Fibroblast of villous mesenchyme (primary cell): ENCODE results near the gene ZFP1. TPM values are rescaled to one million over a fixed set of nuclear protein-coding genes. Genes with fewer than 3 reads are reported as not detected.

Source experiments
- DNase-seq: peaks from one replicate; pipeline ENCODE4 v3.0.0-alpha.2; 2010; ENCODE audit warnings: low read depth
- H3K4me3 ChIP-seq: 2 replicates; pipeline ENCODE4 v1.5.1; 2011; ENCODE audit warnings: low read depth, mild to moderate bottlenecking, low read length
- total RNA-seq: library from RNA; depleted of rRNA; stranded (reverse); fragments of >200 nt; gene quantifications from 2 replicates; pipeline ENCODE4 v1.2.3, GENCODE V29; 2012
- TF ChIP-seq, protein P1 (sequence below): IDR thresholded peaks from 2 replicates; pipeline ENCODE4 v1.5.1; 2012; ENCODE audit warnings: low read depth, mild to moderate bottlenecking, low read length; ENCODE audit not compliant: insufficient read depth

ZFP1 gene
- total RNA-seq, 1 donor, result 24.2 TPM

DNA sequence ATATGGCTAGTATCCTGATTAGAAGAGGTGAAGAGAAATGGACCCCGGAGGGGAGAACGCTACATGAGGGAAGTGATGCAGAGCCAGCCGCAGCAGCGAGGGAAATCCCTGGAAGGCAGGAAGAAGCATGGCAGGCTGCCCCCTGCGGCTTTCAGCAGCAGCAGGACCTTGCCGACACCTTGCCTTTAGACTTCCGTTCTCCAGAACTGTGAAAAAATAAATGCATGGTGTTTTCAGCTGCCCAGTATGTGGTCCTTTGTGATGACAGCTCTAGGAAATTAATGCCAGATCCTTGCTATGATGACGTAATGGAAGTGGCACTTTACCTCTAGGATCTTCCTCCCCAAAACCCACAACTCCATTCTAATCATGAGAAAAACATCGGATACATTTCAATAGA, 9.7 kb upstream of the ZFP1 start:
- no peak overlapping the region for H3K4me3 ChIP-seq
- DNase-seq, result no peak
- TF ChIP-seq, protein P1, sequence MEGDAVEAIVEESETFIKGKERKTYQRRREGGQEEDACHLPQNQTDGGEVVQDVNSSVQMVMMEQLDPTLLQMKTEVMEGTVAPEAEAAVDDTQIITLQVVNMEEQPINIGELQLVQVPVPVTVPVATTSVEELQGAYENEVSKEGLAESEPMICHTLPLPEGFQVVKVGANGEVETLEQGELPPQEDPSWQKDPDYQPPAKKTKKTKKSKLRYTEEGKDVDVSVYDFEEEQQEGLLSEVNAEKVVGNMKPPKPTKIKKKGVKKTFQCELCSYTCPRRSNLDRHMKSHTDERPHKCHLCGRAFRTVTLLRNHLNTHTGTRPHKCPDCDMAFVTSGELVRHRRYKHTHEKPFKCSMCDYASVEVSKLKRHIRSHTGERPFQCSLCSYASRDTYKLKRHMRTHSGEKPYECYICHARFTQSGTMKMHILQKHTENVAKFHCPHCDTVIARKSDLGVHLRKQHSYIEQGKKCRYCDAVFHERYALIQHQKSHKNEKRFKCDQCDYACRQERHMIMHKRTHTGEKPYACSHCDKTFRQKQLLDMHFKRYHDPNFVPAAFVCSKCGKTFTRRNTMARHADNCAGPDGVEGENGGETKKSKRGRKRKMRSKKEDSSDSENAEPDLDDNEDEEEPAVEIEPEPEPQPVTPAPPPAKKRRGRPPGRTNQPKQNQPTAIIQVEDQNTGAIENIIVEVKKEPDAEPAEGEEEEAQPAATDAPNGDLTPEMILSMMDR, result no peak

DNA sequence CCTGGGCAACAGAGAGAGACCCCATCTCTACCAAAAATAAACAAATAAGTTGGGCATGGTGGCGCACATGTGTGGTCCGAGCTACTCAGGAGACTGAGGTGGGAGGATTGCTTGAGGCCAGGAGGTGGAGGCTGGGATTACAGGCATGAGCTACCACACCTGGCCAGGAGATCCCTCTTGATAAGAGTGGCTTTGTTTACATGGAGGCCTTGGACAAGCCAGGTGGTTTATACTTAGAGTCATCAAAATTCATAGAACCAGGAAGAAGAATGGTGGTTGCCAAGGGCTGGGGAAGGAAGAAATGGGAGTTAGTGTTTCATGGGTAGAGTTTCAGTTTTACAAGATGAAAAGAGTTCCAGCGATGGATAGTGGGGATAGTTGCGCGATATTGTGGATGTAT, 8.8 kb upstream of the ZFP1 start:
- TF ChIP-seq, protein P1, result no peak
- no peak overlapping the region for H3K4me3 ChIP-seq
- no peak for DNase-seq

DNA sequence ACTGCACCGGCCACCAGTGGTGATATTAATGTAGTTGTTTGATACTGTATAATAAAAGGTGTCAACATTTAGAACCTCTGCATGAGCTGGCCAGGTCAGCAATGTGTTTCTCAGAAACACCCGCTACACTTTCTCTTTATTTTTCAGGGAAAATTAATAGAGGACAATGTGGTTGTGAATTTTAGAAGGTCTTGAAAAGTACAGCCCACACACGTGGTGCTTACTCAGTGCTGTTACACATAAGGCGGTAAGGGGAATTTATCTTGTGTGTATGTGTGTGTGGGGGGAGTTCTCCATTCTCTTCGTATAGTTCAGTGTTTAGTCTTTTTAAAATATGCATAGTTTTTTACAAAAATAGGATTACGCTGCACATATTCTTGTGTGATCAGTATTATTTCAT, 4.4 kb upstream of the ZFP1 start:
- TF ChIP-seq, protein P1, result no peak
- H3K4me3 ChIP-seq, result no peak overlapping the region
- DNase-seq, result no peak

DNA sequence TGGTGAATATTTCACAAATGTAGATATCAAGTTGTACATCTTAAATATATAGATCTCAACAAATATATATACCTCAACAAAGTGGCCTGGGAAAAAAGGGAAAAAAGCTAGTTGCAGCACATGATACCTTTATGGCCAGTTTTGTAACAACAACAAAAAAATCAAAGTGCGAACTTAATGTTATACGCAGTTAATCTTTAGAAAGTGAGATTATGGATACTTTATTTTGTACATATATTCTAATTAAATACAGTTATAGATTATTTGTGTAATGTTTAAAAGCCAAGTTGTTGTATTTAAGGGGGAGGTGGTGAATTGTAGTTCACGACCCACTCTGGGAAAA, 385 bp upstream of the ZFP1 start:
- peak overlapping the region; percentile 99 for H3K4me3 ChIP-seq
- DNase-seq, result no peak
- TF ChIP-seq, protein P1, result no peak

DNA sequence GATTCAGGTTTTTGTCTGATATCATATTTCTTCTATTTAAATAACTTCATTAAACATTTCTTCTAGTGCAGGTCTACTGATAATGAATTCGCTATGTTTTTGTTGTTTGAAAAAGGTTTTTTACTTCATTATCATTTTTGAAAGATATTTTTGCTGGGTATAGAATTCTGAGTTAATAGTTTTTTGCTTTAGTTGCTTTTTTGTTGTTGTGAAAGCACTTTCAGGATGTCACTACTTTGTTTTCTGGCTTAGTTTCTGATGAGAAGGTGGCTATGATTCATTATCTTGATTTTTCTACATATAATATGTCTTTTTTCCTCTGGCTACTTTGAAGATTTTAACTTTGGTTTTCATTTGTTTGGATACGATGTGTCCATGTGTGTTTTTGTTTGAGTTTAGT, 3.5 kb downstream of the ZFP1 start:
- TF ChIP-seq, protein P1, result no peak

DNA sequence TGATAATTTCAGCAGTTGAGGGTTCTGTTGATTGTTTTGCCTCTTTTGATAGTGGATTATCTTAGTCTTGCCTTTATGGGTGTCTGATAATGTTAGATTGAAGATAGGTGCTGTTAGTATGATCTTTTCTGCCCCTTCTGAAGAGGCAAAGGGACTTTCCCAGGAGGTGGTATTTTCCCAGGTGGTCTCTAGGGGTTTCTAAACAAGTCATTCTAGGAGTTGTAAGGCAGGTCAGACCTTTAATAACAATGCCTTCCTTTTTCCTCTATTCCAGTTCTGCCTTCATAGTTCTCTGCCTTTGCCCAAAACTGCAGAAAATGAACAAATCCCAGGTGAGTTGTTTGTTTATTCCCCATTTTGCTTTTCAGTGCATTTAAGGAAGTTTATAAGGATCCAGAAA, 4.3 kb downstream of the ZFP1 start:
- no peak for DNase-seq
- no peak overlapping the region for H3K4me3 ChIP-seq
- TF ChIP-seq, protein P1, result no peak

More for the DNA sequence above, 3.5 kb downstream of the ZFP1 start:
- DNase-seq, result no peak
- no peak overlapping the region for H3K4me3 ChIP-seq

DNA sequence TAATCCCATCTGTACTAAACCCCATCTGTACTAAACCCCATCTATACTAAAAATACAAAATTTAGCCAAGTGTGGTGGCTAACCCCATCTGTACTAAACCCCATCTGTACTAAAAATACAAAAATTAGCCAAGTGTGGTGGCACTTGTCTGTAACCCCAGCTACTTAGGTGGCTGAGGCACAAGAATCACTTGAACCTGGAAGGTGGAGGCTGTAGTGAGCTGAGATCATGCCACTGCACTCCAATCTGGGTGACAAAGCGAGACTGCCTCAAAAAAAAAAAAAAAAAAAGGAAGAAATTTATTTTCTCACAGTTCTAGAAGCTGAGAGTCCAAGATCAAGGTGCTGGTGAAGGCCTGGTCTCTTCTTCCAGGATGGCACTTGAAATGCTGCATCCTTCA, 12.1 kb downstream of the ZFP1 start:
- H3K4me3 ChIP-seq, result no peak overlapping the region
- no peak for DNase-seq
- TF ChIP-seq, protein P1, result no peak
